Choroid plexus epithelial cell (primary cell): ENCODE measurements around the gene FBXO34.

Experiments used
- DNase-seq: peaks from one replicate; pipeline ENCODE4 v3.0.0-alpha.2; 2010; ENCODE audit warnings: low read depth
- H3K4me3 ChIP-seq: 2 replicates; pipeline ENCODE4 v1.5.1; 2011; ENCODE audit warnings: low read depth, mild to moderate bottlenecking, control low read depth, low read length, moderate library complexity
- CTCF ChIP-seq: conservative IDR thresholded peaks from 2 replicates; pipeline ENCODE4 v1.5.1; 2011; ENCODE audit warnings: low read depth, mild to moderate bottlenecking, control low read depth, inconsistent platforms, low read length, moderate library complexity

The FBXO34 gene

GRCh38 chr14:55239320-55239719 is 31.9 kb upstream of the FBXO34 start:
- TF ChIP-seq CTCF: no peak
- no peak overlapping the region for H3K4me3 ChIP-seq
- DNase-seq: no peak

- DNase-seq: peak; percentile 57
- H3K4me3 ChIP-seq: peak overlapping the region; percentile 35
- no peak for TF ChIP-seq CTCF
These were observed 30.6 kb upstream of the FBXO34 start for GRCh38 chr14:55240526-55241178.

GRCh38 chr14:55241673-55242072 is 29.5 kb upstream of the FBXO34 start:
- DNase-seq: no peak
- no peak for TF ChIP-seq CTCF

GRCh38 chr14:55243386-55243785 is 27.8 kb upstream of the FBXO34 start:
- H3K4me3 ChIP-seq: no peak overlapping the region
- DNase-seq: no peak
- no peak for TF ChIP-seq CTCF

More at GRCh38 chr14:55241673-55242072, 29.5 kb upstream of the FBXO34 start:
- no peak overlapping the region for H3K4me3 ChIP-seq

- H3K4me3 ChIP-seq: no peak overlapping the region
- no peak for TF ChIP-seq CTCF
- no peak for DNase-seq
These were observed 27.4 kb upstream of the FBXO34 start for GRCh38 chr14:55243813-55244212.

GRCh38 chr14:55245657-55246268 is 25.5 kb upstream of the FBXO34 start:
- DNase-seq: peak; percentile 70

More at GRCh38 chr14:55245657-55246268, 25.5 kb upstream of the FBXO34 start:
- TF ChIP-seq CTCF: peak; percentile 83
- H3K4me3 ChIP-seq: no peak overlapping the region
